Femur (tissue), 1 donor: Measurements from ENCODE around the gene MAGI1.

Experiments
- DNase-seq: peaks from one replicate; pipeline ENCODE4 v3.0.0-alpha.2; 2017

Gene MAGI1

DNA sequence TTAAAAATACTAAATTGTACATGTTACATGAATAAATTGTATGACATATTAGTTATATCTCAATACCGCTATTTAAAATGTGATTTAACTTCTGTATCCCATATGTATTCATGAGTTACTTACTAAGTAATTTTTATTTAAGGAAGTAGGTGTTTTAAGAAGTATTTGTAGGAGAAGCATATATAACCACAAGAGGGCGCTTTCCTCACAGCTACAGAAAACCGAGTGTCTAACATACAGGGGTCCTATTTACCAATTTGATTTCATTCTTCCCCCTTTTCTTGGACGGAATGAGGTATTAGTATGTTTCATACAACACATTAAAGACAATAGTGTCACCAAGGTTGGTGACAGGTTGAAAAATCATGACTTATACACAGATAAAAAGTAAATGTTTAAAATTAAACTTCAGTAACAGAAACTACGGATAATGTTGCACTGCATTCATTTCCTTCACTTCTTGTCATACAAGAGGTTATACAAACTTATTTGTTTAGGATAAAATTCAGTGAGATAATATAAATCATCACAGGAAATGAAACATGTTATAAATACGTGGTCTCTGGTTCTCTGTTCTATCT, 253.6 kb downstream of the MAGI1 start:
- no peak for DNase-seq

DNA sequence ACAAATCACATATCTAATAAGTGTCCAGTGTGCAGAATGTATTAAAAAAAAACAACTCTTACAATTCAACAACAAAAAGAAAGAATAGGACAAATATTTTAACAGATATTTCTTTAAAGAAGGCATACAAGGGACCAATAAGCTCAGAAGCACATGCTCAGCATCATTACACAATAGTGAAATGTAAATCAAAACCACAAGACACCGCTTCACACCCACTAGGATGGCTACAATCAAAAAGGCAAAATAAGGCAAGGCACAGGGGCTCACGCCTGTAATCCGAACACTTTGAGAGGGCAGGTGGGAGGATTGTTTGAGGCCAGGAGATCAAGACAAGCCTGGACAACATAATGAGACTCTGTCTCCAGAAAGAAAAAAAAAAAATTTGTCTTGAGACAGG, 255.6 kb downstream of the MAGI1 start:
- no peak for DNase-seq

DNA sequence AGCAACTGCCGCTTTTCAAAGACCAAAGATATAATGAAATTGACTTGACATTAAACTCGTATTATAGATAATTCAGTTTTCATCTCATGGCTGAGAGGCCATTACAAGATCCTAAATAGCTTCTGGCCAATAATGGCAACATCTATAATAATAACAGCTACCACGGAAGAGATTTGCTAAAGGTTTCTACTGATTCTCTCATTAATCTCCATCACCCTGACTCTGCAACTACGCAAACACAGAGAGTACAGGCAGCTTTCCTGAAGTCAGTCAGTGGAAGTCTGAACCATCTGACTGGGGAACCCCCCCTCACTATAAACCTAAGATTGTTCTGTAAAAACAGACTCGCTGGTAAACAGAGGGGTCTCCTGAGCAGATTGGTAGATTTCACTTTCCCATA, 257.1 kb downstream of the MAGI1 start:
- no peak for DNase-seq

DNA sequence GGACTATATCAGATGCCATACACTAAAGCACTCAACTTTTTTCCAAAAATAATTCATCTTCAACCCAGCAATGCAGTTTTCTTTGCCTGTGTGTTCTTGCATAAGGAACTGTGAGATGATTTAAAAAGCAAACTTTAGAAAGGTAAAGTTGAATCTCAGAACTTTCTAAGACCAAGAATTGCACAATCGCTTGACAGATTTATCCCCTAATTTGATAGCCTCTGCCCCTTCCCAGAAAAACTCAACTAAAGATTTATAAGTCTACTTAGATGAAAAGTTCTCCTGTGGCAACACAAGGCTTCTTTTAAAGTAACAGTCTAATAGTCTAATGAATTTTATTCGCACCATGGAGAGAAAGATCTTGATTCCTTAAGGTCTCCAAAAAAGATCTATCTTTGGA, 259.3 kb downstream of the MAGI1 start:
- DNase-seq, result no peak

DNA sequence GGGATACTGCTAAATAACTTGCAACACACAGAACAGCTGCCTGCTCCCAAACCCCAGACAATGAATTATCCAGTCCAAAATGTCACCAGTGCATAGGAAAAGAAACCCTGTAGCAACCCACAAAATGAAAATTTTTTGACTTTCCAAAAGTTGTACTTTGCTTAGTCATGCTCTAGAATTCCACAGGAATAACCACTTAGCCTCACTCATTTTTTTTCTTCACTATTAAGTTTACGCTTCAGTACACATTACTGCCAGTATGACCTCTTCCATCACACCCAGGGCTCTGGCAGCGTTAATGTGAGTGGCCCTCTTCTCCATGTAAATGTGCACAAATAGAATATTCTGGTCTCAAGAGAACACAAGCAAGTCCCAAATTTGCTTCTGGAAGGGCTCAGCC, 259.8 kb downstream of the MAGI1 start:
- no peak for DNase-seq

DNA sequence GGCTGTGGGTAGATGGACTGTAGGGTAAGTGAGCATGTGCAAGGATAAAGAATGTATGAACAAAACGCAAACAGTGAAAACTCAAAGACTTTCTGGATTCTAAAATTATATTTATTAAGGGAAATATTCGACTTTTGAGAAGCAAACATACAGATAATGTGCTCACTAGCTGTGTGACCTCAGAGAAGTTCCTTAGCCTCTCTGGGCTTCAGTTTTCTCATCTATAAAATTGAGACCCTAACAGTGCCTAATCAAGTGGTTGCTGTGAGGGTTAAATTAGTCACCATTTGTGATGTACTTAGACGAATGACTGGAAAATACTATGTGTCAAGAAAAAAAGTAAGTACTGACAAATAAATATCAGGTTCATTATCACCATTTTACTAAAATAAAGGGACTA, 261.7 kb downstream of the MAGI1 start:
- no peak for DNase-seq

DNA sequence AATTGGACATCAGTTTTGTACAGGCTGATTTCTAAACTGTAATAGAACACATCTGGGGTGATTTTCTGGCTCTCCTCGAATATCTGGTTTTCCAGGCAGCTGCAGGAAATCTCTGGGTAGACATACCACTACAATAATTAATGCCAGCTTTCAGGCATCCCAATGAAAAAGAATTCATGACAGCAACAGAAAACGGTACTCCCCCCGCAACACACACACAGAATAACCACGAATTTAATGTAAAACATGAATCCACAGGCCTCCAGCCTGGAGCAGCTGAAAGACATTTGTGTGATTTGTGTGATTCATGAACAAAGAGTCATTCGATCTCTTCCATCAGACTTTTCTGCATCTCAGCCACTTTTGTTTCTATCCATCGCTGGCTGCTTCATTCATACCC, 262.2 kb downstream of the MAGI1 start:
- peak; percentile 22 for DNase-seq

DNA sequence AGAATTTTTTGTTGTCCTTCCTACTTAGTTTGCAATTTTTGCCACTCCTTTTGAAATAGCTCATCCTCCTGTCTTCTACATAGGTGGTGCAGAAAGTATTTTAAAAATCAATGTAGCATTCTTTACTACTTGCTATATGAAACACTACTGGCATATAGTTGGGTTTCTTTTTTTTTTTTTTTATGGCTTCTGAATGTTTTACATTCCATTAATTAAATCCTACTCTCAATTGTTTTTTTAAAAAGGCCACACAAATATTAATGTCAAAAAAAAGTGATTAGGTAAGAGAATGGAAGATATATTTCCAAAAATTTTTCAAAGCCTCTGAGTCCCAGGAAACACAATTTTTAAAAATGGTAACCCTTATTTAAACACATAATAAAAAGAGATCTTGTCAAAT, 262.6 kb downstream of the MAGI1 start:
- no peak for DNase-seq

DNA sequence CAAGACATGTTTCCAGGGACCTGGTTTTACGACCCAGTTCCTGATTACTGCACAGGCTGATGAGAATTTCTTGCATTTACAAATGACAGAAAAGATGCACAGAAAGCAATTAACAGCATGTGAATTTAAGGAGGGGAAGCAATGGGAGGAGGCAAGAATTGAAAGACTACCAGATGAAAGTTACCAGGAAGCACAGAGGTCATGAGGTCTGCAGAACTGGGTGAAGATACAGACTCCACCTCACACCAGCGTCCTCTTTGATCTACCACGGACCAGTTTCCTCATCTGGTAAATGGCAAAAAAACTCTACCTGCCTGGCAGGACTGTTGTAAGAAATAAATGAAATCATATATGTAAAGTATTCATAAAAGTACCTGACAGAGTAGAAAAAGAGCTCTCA, 266.0 kb downstream of the MAGI1 start:
- no peak for DNase-seq

DNA sequence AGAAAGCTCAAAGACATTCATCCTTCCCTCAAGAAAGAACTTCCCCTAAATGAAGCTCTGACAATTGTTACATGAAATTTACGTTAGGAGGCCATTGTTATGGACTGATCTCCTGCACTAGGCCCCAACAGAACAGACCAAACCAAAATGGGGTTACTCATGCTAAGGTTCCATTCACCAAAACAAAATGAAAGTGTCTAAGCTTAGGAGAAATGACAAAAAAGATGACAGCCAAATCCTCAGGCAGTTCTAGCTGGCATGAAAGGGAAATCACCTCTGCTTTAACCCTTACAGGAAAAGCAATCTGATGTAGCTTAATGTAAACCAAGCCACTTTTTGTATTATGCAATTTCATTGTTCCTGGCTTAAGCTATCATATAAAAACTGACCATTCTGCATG, 271.2 kb downstream of the MAGI1 start:
- DNase-seq, result no peak

DNA sequence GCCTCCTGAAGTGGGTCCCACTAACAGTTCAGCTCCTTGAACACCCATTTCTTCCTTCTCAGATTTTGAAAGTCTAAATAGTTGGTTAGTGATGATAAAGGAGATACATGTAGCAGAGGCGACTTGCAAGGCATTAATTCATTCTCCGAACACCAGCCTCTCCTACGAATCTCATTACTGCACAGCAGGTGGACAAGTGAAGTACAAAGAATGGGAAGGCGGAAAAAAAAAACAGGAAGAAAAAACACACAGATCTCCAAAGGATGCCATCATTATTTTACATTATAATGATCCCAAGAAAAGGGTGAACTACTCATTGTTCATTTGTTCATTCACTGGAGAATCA, 276.5 kb downstream of the MAGI1 start:
- no peak for DNase-seq

DNA sequence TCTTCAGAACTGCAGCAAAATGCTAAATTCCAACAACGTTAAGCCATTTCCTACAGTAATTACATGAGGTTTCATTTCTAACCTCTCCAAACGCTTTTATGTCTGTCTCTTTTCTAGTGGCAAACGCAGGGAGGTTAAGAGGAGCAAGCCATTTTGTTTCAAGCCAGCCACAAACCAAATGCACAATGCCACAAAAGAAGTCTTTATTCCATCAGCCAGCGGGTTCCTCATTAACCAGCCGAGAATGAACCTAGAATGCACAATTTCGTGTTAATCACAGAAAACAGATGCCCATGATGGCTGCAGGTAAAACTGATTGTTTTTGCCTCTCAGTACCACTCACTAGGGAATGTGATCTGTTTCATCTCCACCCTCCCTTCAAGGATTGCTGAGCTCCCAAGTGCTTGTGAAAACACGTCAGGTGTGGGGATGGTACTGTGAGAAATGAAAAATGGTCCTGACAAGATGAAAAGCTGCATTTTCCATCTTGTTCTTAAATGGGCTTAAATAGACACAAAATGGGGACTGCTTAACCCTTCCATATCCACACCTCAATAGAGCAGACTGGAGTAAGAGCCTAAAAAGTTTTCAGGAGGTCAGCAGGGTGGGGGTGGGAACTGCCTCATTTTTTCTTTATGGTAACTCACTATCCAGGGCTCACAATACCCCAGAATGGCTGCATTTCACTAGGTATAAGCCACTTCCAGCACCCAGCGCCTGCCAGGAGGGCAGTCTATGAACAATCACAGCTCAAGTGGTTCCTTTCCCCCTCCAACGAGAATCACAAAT, 277.1 kb downstream of the MAGI1 start:
- no peak for DNase-seq

DNA sequence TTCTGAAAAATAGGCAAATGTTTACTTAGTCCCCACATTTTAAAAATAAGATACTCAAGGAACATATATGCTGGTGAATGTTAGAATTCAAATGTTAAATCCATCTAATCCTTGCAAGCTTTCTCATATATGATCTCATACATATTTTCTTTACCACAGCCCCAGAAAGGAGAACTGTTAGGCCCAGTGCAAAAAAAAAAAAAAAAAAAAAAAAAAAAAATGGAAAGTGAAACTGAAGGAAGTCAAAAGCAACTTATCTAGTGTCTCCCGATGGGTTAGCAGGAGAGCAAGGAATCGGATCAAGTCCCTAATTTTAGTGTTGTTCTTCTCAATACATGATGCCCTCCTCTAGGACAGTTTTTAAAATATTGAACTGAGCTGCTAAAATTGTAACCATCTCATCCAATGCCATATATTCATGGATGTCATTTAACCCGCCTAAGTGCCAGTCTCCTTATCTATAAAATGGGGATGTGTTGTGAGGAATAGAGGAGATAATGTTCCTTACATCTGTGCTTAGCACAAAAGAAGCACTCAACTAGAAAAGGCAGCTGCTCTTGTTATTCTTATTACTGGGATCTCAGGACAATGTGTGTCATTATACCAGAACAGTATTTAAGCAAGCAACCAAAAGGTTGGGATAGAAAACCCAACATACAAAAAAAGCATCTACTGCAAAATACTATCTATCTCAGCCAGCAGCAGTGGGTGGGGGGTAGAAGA, 279.7 kb downstream of the MAGI1 start:
- DNase-seq, result no peak

DNA sequence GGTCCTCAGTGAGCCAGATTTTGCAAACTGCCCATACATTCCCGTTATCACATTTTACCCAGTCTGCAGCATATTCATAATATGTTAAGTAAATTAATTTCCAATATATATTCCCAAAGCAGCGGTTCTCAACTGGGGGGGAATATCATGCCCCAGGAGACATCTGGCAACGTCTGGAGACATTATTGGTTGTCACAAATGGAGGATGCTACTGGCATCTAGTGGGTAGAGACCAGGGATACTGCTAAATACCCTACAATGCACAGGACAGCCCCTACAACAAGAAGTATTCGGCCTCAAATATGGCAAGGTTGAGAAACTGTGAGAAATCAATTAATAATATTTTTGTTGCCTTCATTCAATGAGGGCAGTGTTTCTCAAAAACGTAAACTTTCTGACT, 280.3 kb downstream of the MAGI1 start:
- DNase-seq, result no peak

DNA sequence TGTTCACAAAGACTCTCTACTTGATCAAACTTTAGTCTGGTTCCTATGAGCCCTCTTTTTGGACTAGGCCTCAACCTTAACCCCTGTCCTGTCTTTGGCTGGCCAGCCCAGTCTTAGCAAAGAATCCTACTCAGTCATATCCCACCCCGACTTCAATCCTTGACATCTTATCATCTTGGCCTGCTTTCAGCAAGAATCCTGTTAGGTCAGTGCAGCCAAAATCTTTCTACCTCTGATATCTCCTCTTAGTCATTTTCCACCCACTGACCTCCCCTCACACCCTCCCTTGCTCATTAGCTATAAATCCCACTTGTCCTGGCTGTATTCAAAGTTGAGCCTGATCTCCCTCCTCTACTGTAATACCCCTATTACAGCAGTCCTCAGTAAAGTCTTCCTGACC, 286.1 kb downstream of the MAGI1 start:
- DNase-seq, result no peak

DNA sequence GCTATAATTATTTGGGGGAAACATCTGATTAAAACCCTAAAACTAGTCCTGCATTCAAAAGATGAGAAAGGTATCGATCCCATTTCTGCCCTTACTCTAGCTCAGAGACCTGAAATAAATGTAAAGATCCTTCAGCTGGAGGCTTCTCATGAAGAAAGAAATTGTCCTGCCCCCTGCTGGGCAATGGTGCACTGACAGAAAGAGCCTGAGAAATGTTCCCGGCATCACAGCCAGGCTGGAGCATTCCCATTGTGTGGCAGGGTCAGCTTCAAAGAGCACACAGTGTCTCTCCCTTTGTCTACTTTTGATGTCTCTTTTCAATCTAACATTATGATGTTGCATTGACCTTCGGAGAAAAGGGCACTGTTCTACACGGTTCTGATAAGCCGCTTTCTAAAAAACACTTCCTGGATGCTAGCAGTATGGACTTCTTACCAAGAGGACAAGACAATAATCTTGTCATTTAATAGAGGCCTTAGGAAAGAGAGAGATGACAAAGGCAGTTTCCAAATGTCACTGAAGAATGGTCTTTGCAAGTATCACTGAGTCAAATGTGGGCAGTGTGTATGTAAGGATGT, 287.5 kb downstream of the MAGI1 start:
- peak; percentile 39 for DNase-seq

DNA sequence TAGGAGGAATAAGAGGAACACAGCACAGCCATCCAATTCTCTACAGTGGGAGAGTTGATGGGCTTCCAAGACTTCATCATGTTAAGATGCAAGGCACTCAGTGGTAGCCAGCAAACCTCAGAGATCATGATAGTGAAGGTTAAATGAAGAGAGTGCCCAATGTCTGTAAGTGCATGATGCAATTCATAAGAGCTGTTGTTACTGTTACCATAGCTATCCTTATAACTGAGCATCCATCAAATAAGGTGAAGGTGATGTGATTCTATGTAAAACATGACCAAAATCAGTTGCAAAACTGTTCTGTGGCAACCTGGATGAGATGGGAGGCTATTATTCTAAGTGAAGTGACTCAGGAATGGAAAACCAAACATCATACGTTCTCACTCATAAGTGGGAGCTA, 289.7 kb downstream of the MAGI1 start:
- DNase-seq, result no peak

DNA sequence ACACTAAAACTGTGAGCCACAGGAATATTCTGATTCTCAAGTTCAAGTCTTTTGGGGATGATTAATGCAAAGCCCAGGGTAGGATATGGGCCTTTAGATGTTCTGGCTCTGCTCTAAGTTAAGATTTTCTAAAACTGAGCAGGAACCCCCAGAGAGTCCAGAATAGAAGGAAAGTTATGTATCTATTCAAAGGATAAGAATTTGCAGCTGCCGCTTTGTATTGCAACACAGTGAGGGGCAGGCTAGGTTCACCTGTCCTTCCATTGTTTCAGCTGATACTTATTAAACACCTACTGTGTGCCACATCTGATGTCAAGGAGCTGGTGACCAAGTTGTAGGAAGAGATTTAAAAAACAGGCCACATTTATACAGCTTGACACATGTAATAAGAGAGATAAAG, 290.4 kb downstream of the MAGI1 start:
- no peak for DNase-seq

DNA sequence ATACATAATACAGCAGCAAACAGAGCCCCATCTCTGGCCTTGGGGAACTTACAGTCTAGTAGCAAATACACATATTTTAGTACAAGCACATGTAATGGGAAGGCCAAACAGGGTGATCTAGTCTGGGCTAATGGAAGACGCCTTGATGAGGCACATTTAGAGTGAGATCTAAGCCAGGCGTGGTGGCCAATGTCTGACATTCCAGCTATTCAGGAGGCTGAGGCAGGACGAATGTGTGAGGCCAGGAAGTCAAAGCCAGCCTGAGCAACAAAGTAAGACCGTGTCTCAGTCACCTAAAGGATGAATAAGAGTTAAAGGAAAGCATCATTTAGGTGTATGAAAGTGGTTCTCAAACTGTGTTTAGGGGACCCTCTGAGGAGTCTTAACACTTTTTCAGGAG, 291.9 kb downstream of the MAGI1 start:
- DNase-seq, result no peak

DNA sequence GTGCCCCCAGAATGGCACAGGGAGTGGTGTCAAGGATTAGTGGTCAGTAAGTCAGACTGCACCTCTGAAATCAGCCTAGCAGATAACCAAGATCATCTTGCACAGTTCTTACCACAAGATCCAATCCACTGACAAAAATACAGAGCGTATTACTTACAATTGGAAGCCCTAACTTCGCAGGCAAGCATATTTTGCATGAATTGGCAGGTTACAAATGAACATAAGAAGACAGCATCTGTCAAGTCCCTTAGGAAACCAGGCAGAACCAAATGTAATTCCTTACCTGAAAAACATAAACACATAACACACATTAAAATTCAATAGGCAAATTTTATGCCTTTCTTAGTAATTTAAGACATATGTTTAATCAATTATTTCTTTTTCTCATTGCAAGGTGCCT, 293.4 kb downstream of the MAGI1 start:
- no peak for DNase-seq

DNA sequence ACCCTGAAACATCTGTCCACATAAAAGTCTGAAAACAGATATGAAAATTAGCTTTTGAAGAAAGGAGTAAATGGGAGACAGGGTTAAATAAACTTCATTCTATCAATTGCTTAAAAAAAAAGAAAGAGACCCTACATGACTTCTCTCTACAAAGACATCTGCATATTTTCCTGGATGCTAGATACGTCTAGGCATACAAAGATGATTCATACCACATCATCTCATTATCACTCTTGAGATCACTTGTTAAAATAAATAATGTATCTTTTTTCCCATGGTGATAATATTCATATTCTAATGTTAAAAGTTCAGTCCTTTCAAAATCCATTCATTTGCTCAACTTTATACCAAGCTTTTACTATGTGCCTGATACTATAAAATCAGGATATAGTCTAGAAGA, 295.8 kb downstream of the MAGI1 start:
- no peak for DNase-seq

DNA sequence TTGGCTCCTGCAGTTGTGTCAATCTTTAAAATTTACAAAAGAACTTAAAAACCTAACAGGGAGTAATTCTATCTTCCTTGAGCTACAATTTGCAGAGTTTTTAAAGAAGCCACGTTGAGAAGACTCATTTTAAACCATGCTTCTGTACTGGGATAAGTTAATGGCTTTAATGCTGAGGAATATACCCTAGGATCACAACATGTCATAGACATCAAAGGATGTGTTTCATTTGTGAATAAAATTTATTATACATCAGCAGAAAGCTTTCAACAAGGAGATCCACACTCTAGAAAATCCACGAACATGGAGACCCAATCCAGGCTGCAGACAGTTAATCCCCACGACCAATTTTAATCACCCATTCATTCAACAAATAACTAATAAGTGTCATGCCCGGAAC, 297.2 kb downstream of the MAGI1 start:
- DNase-seq, result no peak

DNA sequence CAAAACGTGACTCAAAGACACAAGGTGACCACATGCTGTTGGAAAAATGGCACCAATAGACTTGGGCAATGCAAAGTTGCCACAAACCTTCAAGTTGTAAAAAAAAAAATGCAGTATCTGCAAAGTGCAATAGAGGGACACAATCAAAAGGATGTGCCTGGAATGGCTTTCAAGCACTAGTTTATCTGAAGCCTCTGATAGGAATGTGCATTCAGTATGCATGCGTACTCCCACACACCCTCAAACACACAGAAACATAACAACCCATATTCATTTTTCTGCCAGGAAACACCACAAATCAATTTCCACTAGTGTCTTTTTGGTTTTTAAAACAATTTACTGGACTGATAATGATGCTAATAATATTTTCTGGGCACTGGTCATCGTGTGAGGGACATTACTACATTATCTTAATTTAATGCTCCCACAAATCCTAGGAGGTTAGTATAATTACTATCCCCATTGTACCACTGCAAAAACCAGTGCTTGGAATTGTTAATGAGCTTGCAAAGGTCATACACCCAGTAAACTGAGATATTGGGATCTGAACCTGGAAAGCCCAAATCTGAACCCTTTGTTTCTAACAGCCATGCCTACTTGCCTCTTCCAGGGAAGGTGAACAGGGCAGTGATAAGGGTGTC, 298.7 kb downstream of the MAGI1 start:
- DNase-seq, result no peak

DNA sequence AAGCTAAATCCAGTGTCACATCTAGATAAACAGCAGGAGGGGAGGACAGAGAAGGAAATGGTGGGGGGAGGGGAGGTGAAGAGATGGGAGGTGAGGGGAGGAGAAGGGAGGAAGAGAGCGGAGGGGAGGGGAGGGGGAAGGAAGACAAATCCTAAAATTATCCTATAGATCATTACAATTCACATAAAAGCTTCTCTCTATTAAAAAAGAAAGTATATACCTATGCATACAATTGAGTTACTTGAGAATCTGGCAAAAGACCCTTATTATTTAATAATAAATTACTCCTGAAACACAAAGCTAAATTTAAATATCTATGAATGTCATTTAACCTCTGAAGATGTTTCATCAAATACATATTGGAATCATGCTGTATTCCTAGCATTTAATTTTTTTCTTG, 303.9 kb downstream of the MAGI1 start:
- no peak for DNase-seq
